HG03520 (cell line): Measurements from ENCODE around the gene PASK.
"Not testable (repeated sequence)": the region's sequence is repeated elsewhere in the genome, so short reads cannot be mapped to it uniquely, and the experiment has no call there.

Experiments
- ATAC-seq: cut with Tn5 transposase; IDR thresholded peaks from one replicate; pipeline ENCODE4 v1.9.1; 2021; ENCODE audit warnings: mild to moderate bottlenecking, moderate library complexity; ENCODE audit not compliant: unreplicated experiment

The PASK gene

GRCh38 chr2:241109210-241110088 lies 39.8 kb downstream of the PASK start:
- no peak for ATAC-seq

- ATAC-seq = no peak
Observed at GRCh38 chr2:241108271-241109209, 40.7 kb downstream of the PASK start.

GRCh38 chr2:241107031-241107783 lies 42.1 kb downstream of the PASK start:
- no peak for ATAC-seq

GRCh38 chr2:241105641-241106040 lies 43.6 kb downstream of the PASK start:
- no peak for ATAC-seq

- not testable (repeated sequence) for ATAC-seq
Observed at GRCh38 chr2:241104611-241105010, 44.7 kb downstream of the PASK start.

- ATAC-seq = no peak
Observed at GRCh38 chr2:241103176-241103595, 46.1 kb downstream of the PASK start.

GRCh38 chr2:241102239-241102803 lies 47.0 kb downstream of the PASK start, which contains the start of gene MTERF4:
Gene MTERF4, minus strand, starts transcription at chr2:241102287. Its CDS starts 14 bp downstream, at chr2:241102273.
- peak; percentile 79 for ATAC-seq

- ATAC-seq = no peak
Observed at GRCh38 chr2:241099246-241099645, 50.0 kb downstream of the PASK start.

GRCh38 chr2:241096979-241097378 lies 52.3 kb downstream of the PASK start:
- ATAC-seq = peak; percentile 47

- ATAC-seq = no peak
Observed at GRCh38 chr2:241095594-241096290, 53.5 kb downstream of the PASK start.

GRCh38 chr2:241094924-241095420 lies 54.3 kb downstream of the PASK start:
- ATAC-seq = no peak

- no peak for ATAC-seq
Observed at GRCh38 chr2:241094172-241094571, 55.1 kb downstream of the PASK start.

GRCh38 chr2:241093133-241093781 lies 56.0 kb downstream of the PASK start:
- not testable (repeated sequence) for ATAC-seq

GRCh38 chr2:241092677-241093076 lies 56.6 kb downstream of the PASK start:
- no peak for ATAC-seq

- no peak for ATAC-seq
Observed at GRCh38 chr2:241091734-241092445, 57.4 kb downstream of the PASK start.

- ATAC-seq = no peak
Observed at GRCh38 chr2:241091201-241091600, 58.1 kb downstream of the PASK start.

GRCh38 chr2:241088791-241089732 lies 60.2 kb downstream of the PASK start:
- ATAC-seq = no peak
